Lower lobe of right lung (tissue), 2 donors: ENCODE data around the gene MISP3. TPM values are rescaled to one million over a fixed set of nuclear protein-coding genes. Genes with fewer than 3 reads are reported as not detected.

Experiments
- ATAC-seq, 2 donors: fragments of 200-7000 bp; cut with Tn5 transposase; one replicate each; pipeline ENCODE4 v1.9.1; 2020 to 2022; ENCODE audit warnings: mild to moderate bottlenecking in 2 of 2, moderate library complexity in 2 of 2
- DNase-seq: peaks from one replicate; pipeline ENCODE4 v3.0.0-alpha.2; 2020
- H3K27ac ChIP-seq: fragments of 200-600 bp; one replicate; pipeline ENCODE4 v1.8.0; 2022
- H3K27me3 ChIP-seq: fragments of 200-600 bp; one replicate; pipeline ENCODE4 v1.8.0; 2022; ENCODE audit warnings: low read depth
- H3K36me3 ChIP-seq: fragments of 200-600 bp; one replicate; pipeline ENCODE4 v1.8.0; 2022; ENCODE audit warnings: mild to moderate bottlenecking
- H3K4me1 ChIP-seq: fragments of 200-600 bp; one replicate; pipeline ENCODE4 v1.8.0; 2022
- H3K4me3 ChIP-seq: fragments of 200-600 bp; one replicate; pipeline ENCODE4 v1.8.0; 2022; ENCODE audit warnings: mild to moderate bottlenecking
- H3K9me3 ChIP-seq: fragments of 200-600 bp; one replicate; pipeline ENCODE4 v1.8.0; 2022
- intact Hi-C: fragments of 100-400 bp; cut with DNase I; formaldehyde crosslinking; loops from one replicate; pipeline ENCODE4 v1.11.0; 2022
- total RNA-seq: library from RNA; stranded (reverse); fragmentation: NEBNext Ultra II Directional; extraction: Animal tissue kit (Norgen Biotek cat#: 25700); gene quantifications from one replicate; pipeline ENCODE4 v1.2.1, GENCODE V29; 2021
- TF ChIP-seq, protein P1 (sequence below): fragments of 200-600 bp; IDR thresholded peaks from one replicate; pipeline ENCODE4 v1.8.0; 2022; ENCODE audit warnings: antibody characterized with exemption, mild to moderate bottlenecking
- donor health status: DM: no; HTN: yes; CAD: no; lungs with severe emphysema.

Gene MISP3
- total RNA-seq, 1 donor from 2014 or later, result 7.1 TPM

DNA sequence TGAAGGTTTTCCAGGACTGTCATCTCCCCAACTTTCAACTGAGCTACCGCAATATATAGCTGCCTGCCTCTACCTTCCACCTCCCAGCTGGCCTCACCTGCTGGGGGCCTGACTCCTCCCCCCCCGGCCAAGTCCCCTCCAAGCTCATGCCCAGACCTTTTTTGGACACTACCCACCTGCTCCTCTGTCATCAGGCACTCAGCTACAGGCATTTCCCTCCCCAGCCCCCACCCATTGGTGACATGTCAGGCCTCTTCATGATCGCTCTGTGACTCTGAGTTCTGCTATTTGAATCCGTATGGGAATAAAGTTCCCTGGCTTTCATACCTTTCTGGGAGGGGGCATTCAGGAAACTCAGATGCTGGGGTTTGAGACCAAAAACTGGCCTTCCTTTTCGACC lies 43.2 kb downstream of the MISP3 start:
- no peak for DNase-seq
- peaks cover 74% of the 10 kb centered on the region for H3K4me1 ChIP-seq
- TF ChIP-seq, protein P1, sequence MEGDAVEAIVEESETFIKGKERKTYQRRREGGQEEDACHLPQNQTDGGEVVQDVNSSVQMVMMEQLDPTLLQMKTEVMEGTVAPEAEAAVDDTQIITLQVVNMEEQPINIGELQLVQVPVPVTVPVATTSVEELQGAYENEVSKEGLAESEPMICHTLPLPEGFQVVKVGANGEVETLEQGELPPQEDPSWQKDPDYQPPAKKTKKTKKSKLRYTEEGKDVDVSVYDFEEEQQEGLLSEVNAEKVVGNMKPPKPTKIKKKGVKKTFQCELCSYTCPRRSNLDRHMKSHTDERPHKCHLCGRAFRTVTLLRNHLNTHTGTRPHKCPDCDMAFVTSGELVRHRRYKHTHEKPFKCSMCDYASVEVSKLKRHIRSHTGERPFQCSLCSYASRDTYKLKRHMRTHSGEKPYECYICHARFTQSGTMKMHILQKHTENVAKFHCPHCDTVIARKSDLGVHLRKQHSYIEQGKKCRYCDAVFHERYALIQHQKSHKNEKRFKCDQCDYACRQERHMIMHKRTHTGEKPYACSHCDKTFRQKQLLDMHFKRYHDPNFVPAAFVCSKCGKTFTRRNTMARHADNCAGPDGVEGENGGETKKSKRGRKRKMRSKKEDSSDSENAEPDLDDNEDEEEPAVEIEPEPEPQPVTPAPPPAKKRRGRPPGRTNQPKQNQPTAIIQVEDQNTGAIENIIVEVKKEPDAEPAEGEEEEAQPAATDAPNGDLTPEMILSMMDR, result no peak
- no peaks in the 10 kb centered on the region for H3K9me3 ChIP-seq
- peak overlapping the region; percentile 18 for H3K27ac ChIP-seq
- H3K36me3 ChIP-seq, result no peaks in the 10 kb centered on the region
- intact Hi-C loops, result no loop called here
- no peaks in the 10 kb centered on the region for H3K27me3 ChIP-seq
- no peak for ATAC-seq
- no peak overlapping the region for H3K4me3 ChIP-seq

DNA sequence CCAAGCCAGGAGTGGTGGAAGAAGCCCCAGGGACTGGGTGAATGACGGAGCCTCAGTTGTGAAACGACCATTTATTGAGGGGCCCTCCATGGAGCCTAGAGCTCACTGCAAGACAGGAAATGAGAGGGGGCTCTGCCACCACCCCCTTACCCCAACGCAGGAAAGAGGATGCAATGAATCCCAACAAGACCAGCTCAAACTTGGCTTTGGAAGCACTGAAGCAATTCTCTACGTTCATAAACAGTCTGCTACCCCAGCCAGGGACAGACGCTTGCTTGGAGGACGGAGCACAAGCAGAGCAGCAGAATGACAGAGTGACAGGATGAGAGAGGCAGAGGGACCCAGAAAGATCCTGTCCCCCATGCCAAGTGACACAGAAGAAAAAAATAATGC lies 43.9 kb downstream of the MISP3 start:
- intact Hi-C loops, result no loop called here
- Histone ChIP-seq H3K36me3 (no peaks in the 10 kb centered on the region), H3K4me1 (peaks cover 74% of the 10 kb centered on the region), H3K27ac (peak overlapping the region; percentile 76), H3K4me3 (peak overlapping the region; percentile 78), H3K27me3 (no peaks in the 10 kb centered on the region), H3K9me3 (no peaks in the 10 kb centered on the region)
- TF ChIP-seq, protein P1, result no peak
- no peak for DNase-seq
- ATAC-seq, result no peak

DNA sequence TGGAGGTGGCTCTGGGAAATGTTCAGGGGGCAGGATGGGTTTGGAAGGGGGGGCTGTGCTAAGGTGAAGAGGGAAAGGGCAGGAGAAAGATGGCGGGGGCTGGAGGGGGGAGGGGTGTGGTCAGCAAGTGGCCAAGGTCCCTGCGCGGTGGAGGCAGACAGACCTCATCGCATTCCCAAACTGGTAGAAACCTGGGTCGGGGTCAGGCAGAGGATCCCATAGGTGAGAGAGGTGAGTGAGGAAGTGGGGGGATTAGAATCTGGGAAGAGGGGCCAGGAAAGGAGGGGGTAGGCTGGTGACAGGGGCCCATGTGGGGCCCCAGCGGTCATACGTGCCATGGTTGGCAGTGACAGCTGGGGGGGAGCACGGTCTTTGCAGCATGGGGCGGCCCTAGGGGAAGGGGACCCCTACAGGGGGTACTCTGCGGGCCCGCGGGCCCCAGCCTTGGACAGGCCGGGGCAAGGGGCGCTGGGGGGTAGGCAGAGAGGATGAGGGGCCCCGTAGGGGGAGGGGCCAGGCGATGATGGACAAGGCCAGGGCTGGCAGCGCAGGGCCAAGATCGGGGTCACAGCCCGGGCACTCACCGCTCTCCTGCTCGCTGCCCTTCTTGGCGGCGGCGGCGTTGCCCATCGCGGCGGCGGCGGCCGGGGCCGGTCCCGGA lies 44.5 kb downstream of the MISP3 start:
- intact Hi-C loops, result no loop called here
- H3K9me3 ChIP-seq, result no peaks in the 10 kb centered on the region
- H3K4me3 ChIP-seq, result peak overlapping the region; percentile 78
- H3K27me3 ChIP-seq, result no peaks in the 10 kb centered on the region
- DNase-seq (peak; percentile 60), ATAC-seq (no peak)
- H3K27ac ChIP-seq, result peak overlapping the region; percentile 76
- H3K36me3 ChIP-seq, result no peaks in the 10 kb centered on the region
- TF ChIP-seq, protein P1, result no peak
- H3K4me1 ChIP-seq, result peaks cover 69% of the 10 kb centered on the region

DNA sequence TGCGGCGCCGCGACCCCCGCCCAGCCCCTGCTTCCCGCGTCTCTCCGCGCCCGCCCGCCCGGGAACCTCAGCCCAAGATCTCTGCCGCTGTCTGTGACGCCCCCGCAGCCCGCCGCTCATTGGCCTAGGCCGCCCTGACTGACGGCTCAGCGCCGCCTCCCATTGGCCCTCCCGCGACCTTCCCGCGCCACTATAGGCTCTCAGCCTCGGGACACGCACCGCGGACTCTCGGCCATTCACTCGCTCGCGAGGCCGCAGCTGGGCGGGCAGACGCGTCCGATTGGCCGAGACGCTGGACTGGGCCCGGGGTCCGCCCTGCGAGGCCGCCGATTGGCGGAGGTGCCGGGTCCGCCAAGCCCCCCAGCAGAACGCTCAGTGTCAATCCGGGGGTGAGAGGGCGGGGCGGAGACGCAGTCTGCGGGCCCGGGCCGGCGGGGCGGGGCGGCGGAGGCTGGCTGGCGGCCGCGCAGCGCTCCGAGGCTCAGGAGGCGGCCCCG lies 45.1 kb downstream of the MISP3 start, which contains the start of gene PRKACA:
Gene PRKACA, minus strand, starts transcription at position 95 of the 497 bp plus-strand sequence. CDS start 215 bp downstream, outside the sequence.
- intact Hi-C loops, result no loop called here
- TF ChIP-seq, protein P1, result no peak
- no peaks in the 10 kb centered on the region for H3K27me3 ChIP-seq
- no peaks in the 10 kb centered on the region for H3K9me3 ChIP-seq
- H3K27ac ChIP-seq, result peak within 1 kb of the TSS; percentile 99
- H3K4me3 ChIP-seq, result peak within 1 kb of the TSS; percentile 78
- H3K4me1 ChIP-seq, result peaks cover 63% of the 10 kb centered on the region
- ATAC-seq (peak; percentile 95 to 96), DNase-seq (peak; percentile 99)
- no peaks in the 10 kb centered on the region for H3K36me3 ChIP-seq

DNA sequence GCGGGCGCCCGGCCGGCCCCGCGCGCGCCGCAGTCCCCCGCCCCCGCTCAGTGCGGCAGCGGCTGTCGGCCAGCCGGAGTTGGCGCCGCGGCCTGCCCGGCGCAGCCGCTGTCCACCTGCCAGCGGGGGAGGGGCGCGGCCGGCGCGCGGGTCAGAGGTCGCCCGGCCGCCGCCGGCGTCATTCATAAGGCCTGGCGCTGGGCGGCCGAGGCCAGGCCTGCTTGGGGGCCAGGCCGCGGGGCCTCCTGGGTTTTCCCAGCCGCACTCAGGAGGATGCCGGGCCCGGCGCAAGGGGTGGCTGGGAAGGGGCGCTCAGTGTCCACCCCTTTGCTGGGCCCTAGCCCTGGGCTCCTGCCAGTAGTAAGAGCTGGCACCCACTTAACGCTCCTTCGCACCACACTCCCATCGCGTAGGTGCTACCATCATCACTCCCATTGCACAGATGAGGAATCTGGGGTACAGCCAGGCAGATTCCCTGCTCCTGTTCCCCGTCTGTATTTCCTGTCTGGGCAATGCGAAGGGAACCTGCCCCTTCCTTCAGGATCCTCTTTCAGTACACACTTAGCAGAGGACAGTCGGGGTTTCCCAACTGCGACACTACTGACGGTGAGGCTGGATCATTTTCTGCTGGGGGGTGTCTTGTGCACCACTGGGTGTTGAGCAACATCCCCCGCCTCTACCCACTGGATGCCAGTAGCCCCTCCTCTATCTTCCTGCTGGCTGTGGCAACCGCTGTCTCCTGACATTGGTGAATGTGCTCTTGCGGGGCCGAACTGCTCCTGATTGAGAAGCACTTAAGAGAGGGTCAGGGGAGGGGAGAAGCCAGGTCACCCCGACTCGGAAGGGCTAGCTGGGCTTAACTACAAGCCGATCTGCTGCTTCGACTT lies 45.8 kb downstream of the MISP3 start:
- Histone ChIP-seq H3K27ac (peak overlapping the region; percentile 99), H3K36me3 (no peaks in the 10 kb centered on the region), H3K4me3 (peak overlapping the region; percentile 68), H3K27me3 (no peaks in the 10 kb centered on the region), H3K4me1 (peaks cover 56% of the 10 kb centered on the region), H3K9me3 (no peaks in the 10 kb centered on the region)
- DNase-seq, result peak; percentile 90
- ATAC-seq, result peak; percentile 68 to 73
- TF ChIP-seq, protein P1, result no peak
- intact Hi-C loops, result no loop called here
